GM18498 (cell line): ENCODE results near the gene FANK1.

ENCODE experiments used
- ATAC-seq: cut with Tn5 transposase; IDR thresholded peaks from one replicate; pipeline ENCODE4 v1.9.1; 2021; ENCODE audit warnings: mild to moderate bottlenecking, moderate library complexity; ENCODE audit not compliant: unreplicated experiment

Gene FANK1

GRCh38 chr10:126057494-126057893 is 161.1 kb downstream of the FANK1 start:
- ATAC-seq, result no peak

DNA sequence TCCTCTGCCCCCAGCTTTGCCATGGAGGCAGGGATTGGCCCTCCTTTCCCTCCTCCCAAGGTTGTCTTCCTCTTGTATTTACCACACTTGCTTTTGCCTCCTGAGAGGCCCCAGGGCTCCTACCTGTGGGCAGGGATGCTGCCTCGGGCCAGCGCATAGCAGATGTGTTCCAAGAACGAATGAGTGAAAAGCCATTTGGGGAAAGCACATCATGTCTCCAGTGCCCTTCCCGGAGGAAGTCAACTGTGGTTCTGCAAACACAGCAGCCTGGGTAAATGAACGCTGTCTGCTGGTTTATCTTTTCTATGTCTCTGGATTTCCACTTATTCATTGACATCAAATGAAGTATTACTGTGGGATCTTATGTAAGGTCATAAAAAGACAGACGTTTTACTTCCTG is 161.7 kb downstream of the FANK1 start:
- no peak for ATAC-seq

GRCh38 chr10:126058507-126058906 is 162.1 kb downstream of the FANK1 start:
- ATAC-seq, result no peak
